Natural killer cell (primary cell): ENCODE measurements around the gene TCTN1. TPM values are rescaled to one million over a fixed set of nuclear protein-coding genes. Genes with fewer than 3 reads are reported as not detected.
"Not testable (repeated sequence)": the region's sequence is repeated elsewhere in the genome, so short reads cannot be mapped to it uniquely, and the experiment has no call there.

Experiments used
- ATAC-seq, 3 donors: fragments of 150-1000 bp in 2 of 3; fragments of 200-7000 bp in 1 of 3; cut with Tn5 transposase; 1 replicate in 1 of 3; 2 replicates in 2 of 3; pipeline ENCODE4 v1.10.0; 2021; ENCODE audit warnings: mild to moderate bottlenecking in 2 of 3, moderate library complexity in 2 of 3
- DNase-seq, 2 donors: peaks; one replicate each; pipeline versions ENCODE4 v3.0.0 to v3.0.0-alpha.2; 2013 to 2021; ENCODE audit warnings: mixed read lengths in 1 of 2
- H3K27ac ChIP-seq: one replicate; pipeline ENCODE4 v1.5.1; 2013; ENCODE audit warnings: mild to moderate bottlenecking, low read length
- H3K27me3 ChIP-seq: one replicate; pipeline ENCODE4 v1.6.1; 2013; ENCODE audit warnings: low read length; ENCODE audit not compliant: control insufficient read depth, insufficient read depth
- H3K36me3 ChIP-seq: one replicate; pipeline ENCODE4 v1.6.1; 2013; ENCODE audit warnings: low read length; ENCODE audit not compliant: control insufficient read depth, insufficient read depth
- H3K4me1 ChIP-seq: one replicate; pipeline ENCODE4 v1.6.1; 2013; ENCODE audit warnings: low read length; ENCODE audit not compliant: control insufficient read depth, insufficient read depth
- H3K4me3 ChIP-seq: one replicate; pipeline ENCODE4 v1.5.1; 2013; ENCODE audit warnings: low read length
- H3K9me3 ChIP-seq: one replicate; pipeline ENCODE4 v1.6.1; 2013; ENCODE audit warnings: low read length; ENCODE audit not compliant: control insufficient read depth, insufficient read depth
- H3K27ac Mint-ChIP-seq, 2 donors: one replicate each; pipeline ENCODE4 v1.8.0; 2022; ENCODE audit warnings: mild to moderate bottlenecking in 2 of 2, mixed read lengths in 2 of 2, moderate library complexity in 1 of 2
- H3K27me3 Mint-ChIP-seq, 2 donors: one replicate each; pipeline ENCODE4 v1.8.0; 2022; ENCODE audit warnings: low read depth in 2 of 2, mixed read lengths in 2 of 2
- H3K36me3 Mint-ChIP-seq: one replicate; pipeline ENCODE4 v1.8.0; 2022; ENCODE audit warnings: mixed read lengths
- H3K4me1 Mint-ChIP-seq, 2 donors: one replicate each; pipeline ENCODE4 v1.8.0; 2022; ENCODE audit warnings: mixed read lengths in 2 of 2
- H3K4me3 Mint-ChIP-seq: one replicate; pipeline ENCODE4 v1.8.0; 2022; ENCODE audit warnings: mild to moderate bottlenecking, moderate library complexity, mixed read lengths
- H3K9me3 Mint-ChIP-seq, 2 donors: one replicate each; pipeline ENCODE4 v1.8.0; 2022; ENCODE audit warnings: mixed read lengths in 2 of 2
- WGBS: methylation state at CpG from one replicate; pipeline ENCODE4 v1.1.7; 2013; ENCODE audit warnings: missing lambda C conversion rate; ENCODE audit not compliant: insufficient coverage; 5-methylcytosine and 5-hydroxymethylcytosine counted together
- intact Hi-C: fragments of 100-400 bp; cut with micrococcal nuclease; formaldehyde crosslinking; loops from one replicate; pipeline ENCODE4 v1.14.2; 2022
- total RNA-seq, 4 donors: library from RNA; stranded (reverse); fragments of 120-200 nt in 1 of 4; gene quantifications; one replicate each; pipeline versions ENCODE4 v1.2.3 to v1.2.4, GENCODE V29; 2013 to 2022
- TF ChIP-seq, protein P1 (sequence below): fragments of 200-600 bp; IDR thresholded peaks from one replicate; pipeline ENCODE4 v1.8.0; 2022; ENCODE audit warnings: antibody characterized with exemption

TCTN1 gene
- total RNA-seq, 3 donors from 2014 or later (not counting 1 experiment from before 2014, with no cell fraction given), result 4.3 to 6.6 (median 5.2) TPM

DNA sequence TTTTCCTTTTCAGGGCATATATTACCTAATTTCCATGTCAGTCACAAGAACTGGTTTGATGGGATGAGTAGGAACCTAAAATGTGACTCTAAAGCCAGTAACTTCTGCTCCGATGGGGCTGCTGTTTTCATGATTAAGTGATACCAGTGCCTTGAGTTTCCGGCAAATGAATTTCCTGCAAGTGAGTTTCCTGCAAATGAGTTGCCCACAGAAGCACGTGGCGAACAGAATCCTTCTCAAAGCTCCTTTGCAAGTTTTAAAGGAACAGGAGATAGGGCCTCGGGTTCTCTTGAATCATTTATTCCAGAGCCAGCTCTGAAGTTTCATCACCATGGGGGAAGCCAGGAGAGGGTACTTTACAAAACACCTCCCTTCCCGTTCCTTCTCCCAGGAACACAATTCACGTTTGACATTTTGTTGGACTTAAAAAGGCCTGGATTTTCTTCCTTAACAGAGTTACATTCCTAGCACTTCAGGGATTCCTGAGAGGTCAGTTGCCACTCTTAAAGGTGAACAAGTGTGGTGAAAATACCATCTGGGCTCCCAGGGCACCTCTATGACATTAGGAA lies 28.6 kb upstream of the TCTN1 start:
- WGBS, result 22% methylated on average over 7 of the region's 7 CpGs
- Histone ChIP-seq H3K27me3 (no peaks in the 10 kb centered on the region), H3K4me3 (no peak overlapping the region), H3K9me3 (no peaks in the 10 kb centered on the region), H3K27ac (peak overlapping the region; percentile 3), H3K4me1 (peaks cover 36% of the 10 kb centered on the region), H3K36me3 (no peaks in the 10 kb centered on the region)
- H3K27me3 Mint-ChIP-seq, result no peaks in the 10 kb centered on the region
- TF ChIP-seq, protein P1, sequence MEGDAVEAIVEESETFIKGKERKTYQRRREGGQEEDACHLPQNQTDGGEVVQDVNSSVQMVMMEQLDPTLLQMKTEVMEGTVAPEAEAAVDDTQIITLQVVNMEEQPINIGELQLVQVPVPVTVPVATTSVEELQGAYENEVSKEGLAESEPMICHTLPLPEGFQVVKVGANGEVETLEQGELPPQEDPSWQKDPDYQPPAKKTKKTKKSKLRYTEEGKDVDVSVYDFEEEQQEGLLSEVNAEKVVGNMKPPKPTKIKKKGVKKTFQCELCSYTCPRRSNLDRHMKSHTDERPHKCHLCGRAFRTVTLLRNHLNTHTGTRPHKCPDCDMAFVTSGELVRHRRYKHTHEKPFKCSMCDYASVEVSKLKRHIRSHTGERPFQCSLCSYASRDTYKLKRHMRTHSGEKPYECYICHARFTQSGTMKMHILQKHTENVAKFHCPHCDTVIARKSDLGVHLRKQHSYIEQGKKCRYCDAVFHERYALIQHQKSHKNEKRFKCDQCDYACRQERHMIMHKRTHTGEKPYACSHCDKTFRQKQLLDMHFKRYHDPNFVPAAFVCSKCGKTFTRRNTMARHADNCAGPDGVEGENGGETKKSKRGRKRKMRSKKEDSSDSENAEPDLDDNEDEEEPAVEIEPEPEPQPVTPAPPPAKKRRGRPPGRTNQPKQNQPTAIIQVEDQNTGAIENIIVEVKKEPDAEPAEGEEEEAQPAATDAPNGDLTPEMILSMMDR, result no peak
- DNase-seq (peak in 1 of 2 donors; percentile 66), ATAC-seq (no peak)
- peak overlapping the region; percentile 35 for H3K4me3 Mint-ChIP-seq
- intact Hi-C loops, result no loop called here
- no peaks in the 10 kb centered on the region for H3K9me3 Mint-ChIP-seq
- peak overlapping the region; percentile 46 to 74 for H3K27ac Mint-ChIP-seq
- H3K36me3 Mint-ChIP-seq, result no peaks in the 10 kb centered on the region
- peaks cover 32 to 43% of the 10 kb centered on the region in 2 donors for H3K4me1 Mint-ChIP-seq

DNA sequence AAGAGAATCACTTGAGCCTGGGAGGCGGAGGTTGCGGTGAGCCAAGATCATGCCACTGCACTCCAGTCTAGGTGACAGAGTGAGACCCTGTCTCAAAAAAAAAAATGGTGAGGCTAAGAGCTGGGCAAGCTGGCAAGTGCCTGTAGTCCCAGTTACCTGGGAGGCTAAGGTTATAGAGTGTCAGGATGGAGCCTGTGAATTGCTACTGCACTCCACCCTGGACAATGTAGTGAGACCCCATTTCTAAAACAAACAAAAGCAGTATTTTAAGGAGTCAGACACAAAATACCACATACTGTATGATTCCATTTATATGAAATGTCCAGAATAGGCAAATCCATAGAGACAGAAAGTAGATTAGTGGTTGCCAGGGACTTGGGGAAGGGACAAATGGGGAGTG lies 26.8 kb upstream of the TCTN1 start:
- H3K4me1 Mint-ChIP-seq, result peaks cover 39 to 43% of the 10 kb centered on the region in 2 donors
- intact Hi-C loops, H3K36me3 Mint-ChIP-seq, DNase-seq, H3K27me3 ChIP-seq, H3K27me3 Mint-ChIP-seq, H3K4me3 ChIP-seq, H3K9me3 ChIP-seq, H3K36me3 ChIP-seq, H3K9me3 Mint-ChIP-seq, H3K27ac ChIP-seq, H3K4me3 Mint-ChIP-seq, H3K27ac Mint-ChIP-seq, ATAC-seq: not testable (repeated sequence)
- peaks cover 32% of the 10 kb centered on the region for H3K4me1 ChIP-seq
- 97% methylated on average over 2 of the region's 2 CpGs for WGBS

DNA sequence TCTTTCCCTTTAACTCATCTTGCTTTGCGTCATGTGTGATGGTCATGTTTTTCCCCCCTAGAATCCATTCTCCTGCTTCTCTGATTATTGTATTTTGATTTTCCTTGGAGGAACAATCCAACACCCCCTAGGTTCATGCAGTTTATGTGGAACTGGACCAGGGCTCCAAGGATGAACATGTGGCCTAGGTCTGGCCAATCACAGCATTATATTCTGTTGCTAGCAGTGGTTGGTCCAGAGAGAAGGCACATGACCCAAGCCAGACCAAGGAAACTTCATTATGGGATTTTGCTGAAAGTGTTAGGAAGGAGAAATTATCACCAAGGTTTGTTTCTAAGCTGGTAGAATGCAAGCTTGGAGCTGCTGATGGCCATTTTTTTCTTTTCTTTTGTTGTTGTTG lies 23.9 kb upstream of the TCTN1 start:
- WGBS, result 100% methylated on average over 1 of the region's 1 CpG
- DNase-seq (no peak), ATAC-seq (no peak)
- Mint-ChIP-seq H3K4me3 (no peak overlapping the region), H3K27ac (peak overlapping the region; percentile 68 to 87), H3K27me3 (no peaks in the 10 kb centered on the region), H3K36me3 (no peaks in the 10 kb centered on the region), H3K4me1 (peaks cover 21 to 23% of the 10 kb centered on the region in 2 donors), H3K9me3 (no peaks in the 10 kb centered on the region)
- H3K4me1 ChIP-seq, result peaks cover 17% of the 10 kb centered on the region
- H3K36me3 ChIP-seq, result no peaks in the 10 kb centered on the region
- peak overlapping the region; percentile 79 for H3K27ac ChIP-seq
- no peaks in the 10 kb centered on the region for H3K9me3 ChIP-seq
- intact Hi-C loops, result no loop called here
- no peak overlapping the region for H3K4me3 ChIP-seq
- TF ChIP-seq, protein P1, result no peak
- no peaks in the 10 kb centered on the region for H3K27me3 ChIP-seq

DNA sequence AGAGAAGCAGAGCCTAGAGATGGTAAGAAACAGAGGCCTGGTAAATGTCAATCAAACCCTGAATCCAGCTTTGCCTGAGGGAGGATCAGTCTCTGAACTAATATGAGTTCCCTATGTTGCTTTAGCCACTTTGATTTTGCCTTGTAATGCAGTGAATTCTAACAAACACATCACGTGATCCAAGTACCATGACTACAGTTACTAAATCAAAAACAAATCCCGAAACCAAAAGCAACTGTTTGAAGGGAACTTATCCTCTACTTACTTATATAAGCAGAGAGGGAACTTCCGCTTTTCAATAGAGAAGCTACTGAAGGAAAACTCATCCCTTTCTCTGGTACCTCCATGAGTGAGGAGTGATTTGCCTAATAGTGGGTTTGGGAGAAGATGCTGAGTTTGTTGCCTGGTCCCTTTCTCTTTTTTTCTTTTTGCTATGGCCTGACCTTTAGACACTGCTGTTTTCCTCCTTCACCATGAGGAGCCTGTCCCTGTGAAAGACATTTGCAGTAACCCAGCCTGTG lies 23.1 kb upstream of the TCTN1 start:
- Histone ChIP-seq H3K9me3 (no peaks in the 10 kb centered on the region), H3K27me3 (no peaks in the 10 kb centered on the region), H3K27ac (peak overlapping the region; percentile 79), H3K36me3 (no peaks in the 10 kb centered on the region), H3K4me3 (no peak overlapping the region), H3K4me1 (peaks cover 13% of the 10 kb centered on the region)
- Mint-ChIP-seq H3K4me1 (peaks cover 16% of the 10 kb centered on the region in 2 donors), H3K36me3 (no peaks in the 10 kb centered on the region), H3K9me3 (no peaks in the 10 kb centered on the region), H3K27ac (peak overlapping the region; percentile 68 to 87), H3K4me3 (no peak overlapping the region), H3K27me3 (no peaks in the 10 kb centered on the region)
- TF ChIP-seq, protein P1, result no peak
- intact Hi-C loops, result no loop called here
- 0% methylated on average over 2 of the region's 3 CpGs for WGBS
- DNase-seq, result peak in 1 of 2 donors; percentile 80
- ATAC-seq, result peak; percentile 82 to 87 (median 82)
